H1 (cell line): Measurements from ENCODE around the gene PEX3.

Experiments
- CTCF ChIP-seq, 3 experiments: IDR thresholded peaks; 1 replicate in 2 of 3; 2 replicates in 1 of 3; pipeline versions ENCODE4 v1.5.1 to v1.6.1; 2011; ENCODE audit warnings: low read length in 3 of 3, mild to moderate bottlenecking in 3 of 3, inconsistent platforms in 2 of 3, low read depth in 1 of 3, moderate library complexity in 1 of 3; ENCODE audit not compliant: insufficient read depth in 1 of 3; ENCODE audit errors: control extremely low read depth in 1 of 3
- EZH2 ChIP-seq: fragments of 200-600 bp; sonication (generic); IDR thresholded peaks from 2 replicates; pipeline ENCODE4 v1.7.1; 2012; ENCODE audit warnings: low read depth, mild to moderate bottlenecking, moderate library complexity, low read length, inconsistent platforms; ENCODE audit not compliant: severe bottlenecking
- NRF1 ChIP-seq: IDR thresholded peaks from 2 replicates; pipeline ENCODE4 v1.6.1; 2011; ENCODE audit warnings: mild to moderate bottlenecking, low read depth, low read length, improper control_type of control experiment
- POLR2A ChIP-seq, 2 experiments: IDR thresholded peaks; 1 replicate in 1 of 2; 2 replicates in 1 of 2; pipeline ENCODE4 v1.6.1; 2011; ENCODE audit warnings: low read depth in 2 of 2, low read length in 2 of 2, mild to moderate bottlenecking in 2 of 2; ENCODE audit errors: control extremely low read depth in 1 of 2
- POLR2AphosphoS5 ChIP-seq: IDR thresholded peaks from 2 replicates; pipeline ENCODE4 v1.6.1; 2011; ENCODE audit warnings: low read depth, low read length
- SIX5 ChIP-seq: IDR thresholded peaks from 2 replicates; pipeline ENCODE4 v1.6.1; 2011; ENCODE audit warnings: mild to moderate bottlenecking, low read depth, low read length
- USF2 ChIP-seq: IDR thresholded peaks from 2 replicates; pipeline ENCODE4 v1.6.1; 2011; ENCODE audit warnings: low read length, improper control_type of control experiment

GRCh38 chr6:143408787-143409162 lies 41.8 kb upstream of the PEX3 start:
- TF ChIP-seq NRF1: no peak
- no peak for TF ChIP-seq SIX5
- TF ChIP-seq CTCF (IDR thresholded peaks at IDR 0.05; ENCODE audit: control extremely low read depth in 1 of 3, insufficient read depth in 1 of 3, low read depth in 1 of 3, low read length in 3 of 3): no peak
- no peak for TF ChIP-seq POLR2A (IDR thresholded peaks at IDR 0.05; ENCODE audit: control extremely low read depth in 1 of 2, low read depth in 2 of 2, low read length in 2 of 2)
- no peak for TF ChIP-seq EZH2
- no peak for TF ChIP-seq USF2
- TF ChIP-seq POLR2AphosphoS5: no peak
